Measurements from ENCODE around the gene NSD2.
"Not testable (repeated sequence)": the region's sequence is repeated elsewhere in the genome, so short reads cannot be mapped to it uniquely, and the experiment has no call there.

The NSD2 gene

GRCh38 chr4:1870578-1871443 is at the start of gene NSD2:
NSD2 (plus strand) TSS chr4:1871393; CDS start chr4:1900655, 29,262 bp downstream.
- DNase-seq, result peak; percentile 98

GRCh38 chr4:1821679-1822567 is 49.3 kb upstream of the NSD2 start:
- DNase-seq, result no peak

GRCh38 chr4:1822568-1823544 is 48.3 kb upstream of the NSD2 start:
- DNase-seq, result no peak

GRCh38 chr4:1823545-1823932 is 47.7 kb upstream of the NSD2 start:
- no peak for DNase-seq

DNA sequence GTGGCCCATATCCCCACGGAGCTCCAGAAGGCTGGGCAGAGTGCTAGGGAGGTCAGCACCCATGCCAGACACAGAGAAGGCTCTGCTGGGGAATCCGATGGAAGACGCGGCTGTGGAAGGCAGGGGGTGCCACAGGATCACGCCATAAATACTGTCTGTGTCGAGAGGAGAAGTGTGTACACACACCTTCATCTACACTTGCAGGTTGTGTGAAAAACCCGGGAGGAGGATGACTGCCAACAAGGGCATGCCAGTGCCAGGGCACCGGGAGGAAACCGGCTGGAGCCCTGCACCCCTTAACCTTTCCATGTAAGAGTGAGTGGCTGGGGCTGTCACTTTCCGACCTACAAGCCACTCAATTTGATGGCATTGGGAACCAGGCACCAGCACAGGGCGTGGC is 46.4 kb upstream of the NSD2 start:
- DNase-seq, result no peak

- DNase-seq, result no peak
Observed at GRCh38 chr4:1825326-1825725, 45.9 kb upstream of the NSD2 start.

DNA sequence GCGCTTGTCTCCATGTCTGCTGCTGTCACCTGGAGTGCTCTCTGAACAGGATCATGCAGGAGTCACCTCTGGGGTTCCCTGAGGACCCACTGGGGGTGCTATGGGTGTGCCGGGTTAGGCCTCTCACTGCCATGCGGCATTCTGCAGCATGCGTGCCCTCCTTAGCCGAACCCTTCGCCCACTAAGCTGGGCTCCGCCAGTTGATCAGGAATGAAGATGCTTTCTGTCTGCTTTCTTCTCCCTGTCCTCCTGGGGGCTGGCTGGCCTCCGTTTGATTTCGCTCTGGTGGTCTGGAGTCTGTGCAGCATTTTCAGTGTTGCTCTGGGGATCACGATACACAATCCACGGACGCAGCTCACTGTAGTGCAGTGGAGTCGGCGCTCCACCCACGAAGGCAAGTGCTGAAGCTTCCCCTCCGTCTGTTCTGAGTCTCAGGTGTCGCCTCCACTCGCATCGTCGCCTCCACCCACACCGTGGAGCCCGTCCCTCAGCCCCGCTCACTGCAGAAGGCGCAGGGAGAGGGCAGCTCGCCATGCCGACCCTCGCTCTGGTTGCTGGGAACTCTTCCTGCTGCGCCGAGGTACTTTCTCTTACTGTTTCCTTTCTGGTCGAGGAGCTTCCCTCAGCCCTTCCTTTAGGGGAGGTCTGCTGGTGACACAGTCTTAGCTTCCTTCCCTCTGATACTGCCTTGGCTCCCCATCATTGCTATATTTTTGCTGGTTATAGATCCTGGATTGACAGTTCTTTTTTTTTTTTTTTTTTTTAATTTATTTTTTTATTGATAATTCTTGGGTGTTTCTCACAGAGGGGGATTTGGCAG is 44.5 kb upstream of the NSD2 start:
- DNase-seq, result no peak

DNA sequence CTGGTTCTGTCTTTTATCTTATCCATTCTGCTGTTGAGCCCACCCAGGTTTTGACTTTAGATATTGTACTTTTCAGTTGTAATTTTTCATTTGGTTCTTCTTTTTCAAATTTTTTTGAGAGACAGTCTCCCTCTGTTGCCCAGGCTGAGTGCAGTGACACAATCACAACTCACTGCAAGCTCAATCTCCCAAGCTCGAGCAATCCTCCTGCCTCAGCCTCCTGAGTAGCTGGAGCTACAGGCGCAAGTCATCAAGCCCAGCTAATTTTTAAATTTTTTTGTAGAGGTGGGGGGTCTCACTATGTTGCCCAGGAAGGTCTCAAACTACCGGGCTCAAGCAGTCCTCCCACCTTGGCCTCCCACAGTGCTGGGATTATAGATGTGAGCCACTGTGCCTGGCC is 41.0 kb upstream of the NSD2 start:
- no peak for DNase-seq

GRCh38 chr4:1830642-1831228 is 40.5 kb upstream of the NSD2 start:
- DNase-seq, result no peak

DNA sequence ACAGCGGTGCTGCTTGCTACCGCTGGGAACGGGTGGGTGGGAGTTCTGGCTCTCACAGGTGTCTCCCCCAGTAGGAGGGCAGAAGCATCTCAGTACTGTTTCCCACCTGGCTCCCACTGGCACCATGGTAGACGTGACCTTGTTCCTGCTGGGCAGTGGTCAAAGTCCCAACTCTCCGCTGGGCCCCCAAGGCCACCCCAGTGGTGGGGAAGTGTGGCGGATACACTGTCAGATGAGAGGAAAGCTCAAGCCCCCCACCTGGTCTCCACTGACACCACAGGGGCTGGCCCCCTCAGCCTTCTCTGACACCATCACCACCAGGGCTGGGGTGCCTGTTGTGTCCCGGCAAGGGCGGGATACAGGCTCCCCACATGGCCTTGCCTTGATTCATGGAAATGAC is 39.9 kb upstream of the NSD2 start:
- no peak for DNase-seq

GRCh38 chr4:1832690-1833089 is 38.5 kb upstream of the NSD2 start:
- no peak for DNase-seq

DNA sequence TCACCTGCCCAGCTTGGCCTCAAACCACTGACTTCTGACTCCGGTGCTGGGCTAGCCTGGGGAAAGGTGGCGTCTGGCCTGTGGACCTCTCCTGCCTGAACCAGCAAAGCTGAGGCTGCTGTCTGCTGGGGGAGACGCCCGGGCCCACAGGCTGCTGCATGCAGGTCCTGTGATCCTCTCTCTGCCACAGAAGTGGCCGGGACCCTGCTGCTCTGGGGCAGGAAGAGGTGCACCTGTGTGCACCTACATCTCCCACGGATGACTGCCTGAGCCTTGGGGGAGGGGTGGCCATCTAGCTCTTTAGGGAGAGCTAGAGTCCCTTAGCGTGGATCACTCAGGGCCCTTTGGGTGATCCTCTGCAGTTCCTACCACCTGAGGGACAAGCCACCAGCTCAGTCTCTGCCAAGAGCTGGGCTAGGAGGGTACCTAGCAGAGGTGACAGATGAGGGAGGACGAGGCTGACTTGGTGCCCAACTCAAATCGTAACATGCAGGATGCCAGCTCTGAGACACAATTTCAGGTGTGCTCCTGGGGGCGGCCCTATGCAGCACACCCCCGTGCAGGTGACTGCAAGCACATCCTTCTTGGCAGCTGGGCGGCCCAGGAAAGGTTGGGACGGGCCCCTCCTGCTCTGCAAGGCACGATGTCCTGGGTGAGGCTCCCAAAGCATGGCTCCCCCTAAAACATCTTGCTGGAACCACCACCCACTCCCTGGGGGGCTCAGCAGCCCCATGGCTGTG is 37.7 kb upstream of the NSD2 start:
- DNase-seq, result no peak

GRCh38 chr4:1834047-1834775 is 37.0 kb upstream of the NSD2 start:
- DNase-seq, result no peak

- not testable (repeated sequence) for DNase-seq
Observed at GRCh38 chr4:1835836-1836235, 35.4 kb upstream of the NSD2 start.

- DNase-seq, result no peak
Observed at GRCh38 chr4:1836650-1837049, 34.5 kb upstream of the NSD2 start.

GRCh38 chr4:1837069-1837468 is 34.1 kb upstream of the NSD2 start:
- DNase-seq, result no peak

- DNase-seq, result no peak
Observed at GRCh38 chr4:1839282-1839681, 31.9 kb upstream of the NSD2 start.

DNA sequence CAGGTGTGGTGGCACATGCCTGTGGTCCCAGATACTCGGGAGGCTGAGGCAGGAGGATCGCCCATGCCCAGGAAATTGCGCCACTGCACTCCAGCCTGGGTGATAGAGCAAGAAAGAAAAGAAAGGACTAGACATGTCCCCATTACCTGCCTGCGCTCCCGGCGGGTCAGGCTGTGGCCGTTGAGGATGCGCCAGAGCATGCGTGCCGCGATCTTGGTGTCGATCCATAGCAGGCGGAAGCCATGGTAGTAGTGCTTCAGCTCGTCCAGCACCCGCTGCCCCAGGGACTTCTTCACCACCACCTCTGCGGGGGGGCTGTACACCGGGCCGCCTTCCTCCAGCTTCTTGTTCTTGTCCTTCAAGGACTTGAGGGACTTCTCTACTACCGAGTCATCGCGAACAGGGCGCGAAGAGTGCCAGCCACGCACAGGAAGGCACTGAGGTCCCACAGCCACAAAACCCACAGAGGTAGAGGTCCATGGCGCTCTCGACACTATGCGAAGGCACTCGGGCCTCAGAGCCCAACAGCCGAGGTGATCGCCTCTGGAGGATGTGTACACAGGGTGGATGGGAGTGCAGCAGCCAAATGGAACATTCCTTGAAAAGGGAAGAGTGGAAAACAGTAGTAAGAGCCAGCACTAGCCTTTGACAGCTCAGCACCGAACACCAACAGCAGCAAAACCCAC is 29.8 kb upstream of the NSD2 start:
- DNase-seq, result no peak

DNA sequence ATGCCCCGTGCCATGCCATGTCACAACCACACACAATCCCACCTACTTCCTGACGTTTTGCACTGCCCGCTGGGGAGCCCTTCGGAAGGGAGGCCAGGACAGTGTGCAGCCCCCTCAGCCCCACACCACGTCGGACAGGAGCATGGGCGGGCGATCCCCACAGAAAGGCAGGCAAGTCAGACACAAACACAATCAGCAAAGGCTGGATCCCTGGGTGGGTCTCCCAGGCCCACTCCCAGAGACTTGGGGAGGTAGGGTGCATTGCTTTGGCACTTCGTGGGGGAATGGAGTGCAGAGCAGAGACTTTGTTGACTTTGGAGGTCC is 29.3 kb upstream of the NSD2 start:
- DNase-seq, result no peak
